Activated CD4-positive, alpha-beta T cell treated with anti-CD3 and anti-CD28 coated beads, Interleukin-2, amount 50 U/mL, for 24 hours (primary cell): ENCODE measurements around the gene SLC43A1.

Experiments
- DNase-seq, 2 donors: peaks; one replicate each; pipeline ENCODE4 v3.0.0-alpha.2; 2020; ENCODE audit warnings: low read depth in 1 of 2, low spot score in 1 of 2

SLC43A1 gene

DNA sequence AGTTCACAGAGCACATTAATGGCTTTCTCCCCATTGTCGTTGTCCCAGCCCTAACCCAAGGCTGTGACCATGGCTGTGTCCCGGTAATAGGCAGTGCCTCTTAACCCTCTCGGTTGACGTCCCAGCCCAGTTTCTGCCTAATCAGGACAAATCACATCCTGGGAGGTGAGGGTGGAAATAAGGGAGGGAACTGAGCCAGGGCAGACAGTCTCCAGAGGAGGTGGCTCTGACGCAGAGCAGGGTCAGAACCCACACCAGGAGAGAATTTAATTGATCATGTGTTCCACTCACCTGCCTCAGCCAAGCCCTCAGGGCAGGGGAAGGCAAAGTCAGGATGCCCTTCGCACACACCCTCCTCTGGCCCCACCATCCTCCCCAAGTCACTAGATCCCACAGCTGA is 17.0 kb downstream of the SLC43A1 start:
- no peak for DNase-seq

- DNase-seq: no peak
Observed at GRCh38 chr11:57497303-57498247, 17.9 kb downstream of the SLC43A1 start.

- DNase-seq: no peak
Observed at GRCh38 chr11:57496109-57496820, 19.2 kb downstream of the SLC43A1 start.

- DNase-seq: peak; percentile 61 to 68
Observed at GRCh38 chr11:57493507-57494503, 21.7 kb downstream of the SLC43A1 start.

DNA sequence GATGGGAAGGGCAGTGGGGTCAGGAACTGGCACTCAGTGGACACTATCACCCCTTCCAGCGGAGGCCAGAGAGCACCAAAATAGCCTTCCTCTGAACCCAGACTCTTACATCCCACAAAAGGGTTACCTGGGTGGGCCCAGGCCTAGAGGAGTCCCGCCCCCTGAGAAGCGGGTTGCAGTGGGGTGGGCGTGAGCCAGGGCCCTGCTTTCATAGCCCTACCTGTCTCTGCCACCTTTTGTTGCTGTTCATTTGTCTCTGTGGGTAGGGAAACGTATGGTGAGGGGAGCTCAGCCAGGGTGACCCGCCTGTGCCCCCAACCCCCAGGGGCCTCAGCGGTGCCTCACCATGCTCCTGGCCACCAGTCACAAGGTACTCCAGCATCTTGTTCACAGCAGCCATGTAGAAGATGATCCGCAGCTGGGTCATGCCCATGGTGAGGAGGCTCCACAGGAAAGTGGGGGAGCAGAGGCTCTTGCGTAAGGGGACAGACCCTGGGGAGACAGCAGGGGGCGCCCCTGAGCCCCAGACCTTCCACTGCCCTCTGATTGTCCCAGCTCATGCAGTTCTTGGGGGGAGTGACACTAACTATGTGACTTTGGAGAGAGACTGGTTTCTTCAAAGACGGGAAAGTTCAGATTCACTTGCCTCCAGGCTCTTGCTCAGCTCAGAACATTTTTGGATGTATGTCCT is 24.0 kb downstream of the SLC43A1 start:
- DNase-seq: no peak

GRCh38 chr11:57490456-57491248 is 24.9 kb downstream of the SLC43A1 start:
- no peak for DNase-seq

DNA sequence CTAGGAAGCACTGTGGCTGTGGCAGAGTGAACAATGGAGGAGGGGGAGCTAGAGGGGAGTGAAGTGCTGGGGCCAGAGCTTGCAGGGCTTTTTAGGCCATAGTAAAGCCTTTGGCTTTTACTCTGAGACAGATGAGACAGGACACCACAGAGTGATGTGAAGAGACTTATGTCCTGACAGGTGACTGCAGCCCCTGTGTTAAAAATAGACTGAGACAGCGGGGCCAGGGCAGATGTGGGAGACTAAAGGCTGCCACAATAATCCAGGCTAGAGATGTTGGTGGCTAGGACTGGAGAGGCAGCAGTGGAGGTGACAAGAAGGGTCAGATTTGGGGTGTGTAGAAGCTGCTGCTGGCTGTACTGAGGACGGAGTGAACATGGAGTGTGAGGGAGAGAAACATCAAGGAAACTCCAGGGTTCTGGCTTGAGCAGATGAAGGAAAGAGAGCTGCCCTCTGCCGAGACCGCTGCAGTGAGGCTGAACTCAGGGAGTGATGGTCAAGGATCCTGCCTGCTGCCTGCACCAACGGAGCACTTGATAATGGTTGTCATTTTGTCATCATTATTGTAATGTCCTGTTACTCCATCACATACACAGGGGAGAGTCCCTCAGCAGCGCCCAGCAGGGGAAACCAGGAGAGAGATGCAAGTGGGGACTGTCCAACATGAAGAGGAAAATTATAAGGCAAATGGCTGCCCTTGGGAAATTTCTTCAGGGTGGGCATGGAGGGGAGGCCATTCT is 27.4 kb downstream of the SLC43A1 start:
- no peak for DNase-seq

DNA sequence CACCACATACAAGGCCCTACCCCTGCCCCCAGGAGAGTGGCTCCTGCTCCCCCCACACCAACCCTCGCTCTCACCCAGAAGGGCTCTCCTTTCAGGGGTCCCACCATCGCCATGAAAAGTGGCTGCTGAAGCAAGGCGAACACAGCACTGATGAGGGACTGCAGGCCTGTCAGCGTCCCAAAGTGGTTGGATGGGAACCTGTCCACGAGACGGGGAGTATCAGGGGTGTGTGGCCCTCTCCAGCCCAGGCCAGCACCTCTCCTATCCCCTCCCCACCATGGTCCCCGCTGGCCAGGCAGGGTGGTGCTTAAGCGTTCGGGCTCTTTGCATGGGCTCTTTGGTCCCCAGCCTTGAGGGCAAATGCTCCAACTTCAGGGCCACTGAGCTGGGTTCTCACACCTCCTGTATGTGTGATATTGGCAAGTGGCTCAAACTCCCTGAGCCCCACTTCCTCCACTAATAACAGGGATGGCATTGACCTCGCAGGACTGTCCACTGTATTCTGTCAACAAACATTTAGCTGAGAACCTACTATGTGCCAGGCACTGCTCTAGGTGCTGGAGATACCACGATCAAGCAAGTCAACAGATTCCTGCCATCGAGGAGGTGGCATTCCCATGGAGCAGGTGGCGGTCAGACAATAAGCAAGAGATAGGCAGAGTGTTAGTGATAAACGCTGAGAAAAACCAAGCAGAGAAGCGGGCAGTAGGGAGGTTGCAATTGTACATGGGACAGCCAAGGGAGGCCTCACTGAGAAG is 28.3 kb downstream of the SLC43A1 start:
- DNase-seq: no peak

DNA sequence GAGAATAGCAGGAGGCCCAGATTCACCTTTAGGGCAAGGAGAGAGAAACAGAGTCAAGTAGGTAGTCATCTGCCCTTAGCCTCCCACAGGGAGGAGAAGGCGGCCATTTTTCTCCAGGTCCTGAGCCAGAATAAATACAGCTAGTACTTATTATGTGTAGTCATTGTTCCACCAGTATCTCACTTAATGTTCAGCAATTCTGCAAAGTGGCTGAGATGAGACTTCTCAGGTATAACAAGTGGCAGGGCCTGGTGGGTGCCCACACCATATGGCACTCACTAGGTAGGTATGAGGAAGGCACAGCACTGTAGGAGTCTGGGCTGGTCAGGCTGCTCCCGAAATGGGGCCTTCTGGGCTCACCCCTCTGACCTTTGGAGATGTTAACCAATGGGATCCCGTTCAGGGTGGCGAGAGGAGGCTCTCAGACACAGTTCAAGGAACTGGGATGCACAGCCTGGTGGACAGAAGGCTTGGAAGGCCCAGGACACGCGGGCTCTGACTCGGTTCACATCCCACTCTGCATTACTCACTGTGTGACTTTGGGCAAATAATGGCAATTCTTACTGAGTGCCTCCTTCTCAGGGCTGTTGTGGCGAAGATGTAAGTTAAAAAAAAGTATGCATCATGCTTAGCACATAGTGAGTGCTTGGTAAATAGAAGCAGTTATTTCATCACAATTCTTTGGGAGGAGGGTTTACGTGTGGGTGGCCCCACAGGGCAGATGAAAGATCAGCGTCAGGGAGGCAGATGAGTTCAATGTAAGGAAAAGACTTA is 30.1 kb downstream of the SLC43A1 start:
- no peak for DNase-seq

DNA sequence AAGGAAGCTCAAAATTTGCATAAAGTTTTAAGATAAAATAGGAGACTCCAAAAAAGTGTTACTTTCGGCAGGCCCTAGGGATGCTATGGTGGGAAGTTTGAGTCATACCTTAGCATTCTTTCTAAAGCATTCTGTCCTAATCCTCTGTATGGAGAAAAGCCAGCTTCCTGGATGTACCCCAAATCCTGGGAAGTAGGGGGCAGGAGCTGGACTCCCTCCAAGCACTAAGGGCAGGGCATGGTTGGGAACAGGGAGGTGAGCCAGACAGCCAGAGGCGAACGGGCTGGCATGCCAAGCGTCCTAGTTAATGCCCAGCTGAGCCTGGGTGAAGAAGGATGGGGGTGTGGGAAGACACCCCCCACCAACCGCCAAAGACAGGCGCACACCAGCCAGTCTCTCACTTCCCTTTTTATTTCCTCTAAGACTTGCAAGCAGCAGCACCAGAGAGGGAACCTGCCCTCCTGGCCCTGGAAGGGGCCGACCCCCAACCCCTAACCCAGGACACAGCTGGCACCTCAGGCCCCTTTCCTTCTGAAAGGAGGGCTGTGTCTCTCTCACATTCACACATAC is 31.3 kb downstream of the SLC43A1 start:
- no peak for DNase-seq

- no peak for DNase-seq
Observed at GRCh38 chr11:57483562-57483918, 32.0 kb downstream of the SLC43A1 start.

DNA sequence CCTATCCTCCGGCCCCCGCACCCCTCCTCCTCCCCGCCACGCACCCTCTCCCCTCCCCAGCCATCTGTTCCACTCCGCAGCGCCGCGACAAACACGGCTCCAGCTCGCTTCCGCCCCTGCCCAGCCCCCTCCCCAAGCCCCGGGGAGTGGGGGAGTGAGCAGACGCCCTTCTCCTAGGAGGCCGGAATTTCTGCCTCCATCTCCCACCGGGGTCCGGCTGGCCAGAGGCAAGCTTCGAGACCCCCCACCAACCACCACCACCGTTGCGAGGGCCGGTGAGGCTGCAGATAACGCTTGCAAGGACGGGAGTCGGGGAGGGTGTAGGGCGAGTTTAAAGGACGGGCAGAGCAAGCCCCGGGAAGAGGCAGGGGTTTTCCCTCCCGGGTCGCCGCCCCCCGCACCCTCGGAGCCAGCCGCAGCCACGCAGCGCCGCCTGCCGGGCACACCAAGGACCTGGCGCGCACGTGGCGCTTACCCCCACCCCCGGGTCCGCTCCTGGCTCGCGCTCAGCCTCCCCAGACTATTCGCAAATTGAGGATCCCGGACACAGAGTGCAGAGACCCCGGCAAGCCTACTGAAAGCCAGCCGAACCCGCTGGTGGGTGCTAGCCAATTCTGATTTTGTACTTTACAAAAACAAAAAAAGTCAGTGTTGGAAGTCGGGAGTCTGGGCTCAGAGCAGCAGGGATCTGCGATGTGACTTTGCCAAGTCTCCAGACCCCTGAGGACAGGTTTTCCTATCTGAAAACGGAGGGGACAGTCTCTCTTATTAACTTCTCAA is 32.5 kb downstream of the SLC43A1 start:
- DNase-seq: peak; percentile 51 to 53

DNA sequence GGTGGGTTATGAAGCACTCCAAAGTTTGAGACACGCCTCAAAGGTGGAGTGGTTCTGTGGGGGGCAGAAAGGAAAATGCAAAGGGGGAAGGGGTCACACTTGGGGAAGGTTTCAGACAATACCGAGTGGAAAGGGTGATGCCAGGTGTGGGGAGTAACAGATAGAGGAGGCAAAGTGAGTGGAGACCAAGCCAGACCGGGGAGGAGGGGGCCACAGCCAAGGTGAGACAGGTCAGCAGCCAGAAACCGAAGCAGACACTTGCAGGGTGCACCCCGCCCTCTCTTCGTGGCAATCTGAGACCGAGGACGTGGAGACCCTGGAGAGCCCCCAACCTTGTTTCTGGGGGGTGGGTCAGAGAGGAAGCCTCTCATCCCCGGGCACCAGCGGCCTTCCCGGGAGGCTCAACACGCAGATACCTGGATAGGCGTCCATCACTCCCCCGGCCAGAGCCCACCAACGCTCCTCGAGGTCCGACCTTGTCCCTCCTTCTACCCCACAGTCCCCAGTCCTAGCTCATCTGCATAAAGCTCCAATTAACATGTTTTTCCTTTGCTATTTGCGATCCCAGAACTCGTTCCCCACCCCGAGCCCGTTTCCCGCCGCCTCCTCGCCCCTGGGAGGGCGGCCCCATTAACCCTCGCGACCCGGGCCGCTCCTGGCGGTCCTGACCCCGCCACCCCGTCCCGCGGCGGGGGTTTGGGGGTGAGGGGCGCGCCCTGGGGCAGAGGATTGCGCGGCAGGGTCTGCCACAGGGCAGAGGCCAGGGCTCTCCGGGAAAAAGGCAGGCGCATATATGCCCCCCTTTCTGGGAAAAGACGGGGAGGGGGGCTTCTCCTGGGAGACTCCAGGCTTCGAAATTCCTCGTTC is 33.4 kb downstream of the SLC43A1 start:
- no peak for DNase-seq

GRCh38 chr11:57481315-57481714 is 34.2 kb downstream of the SLC43A1 start:
- no peak for DNase-seq

GRCh38 chr11:57480409-57481137 is 34.9 kb downstream of the SLC43A1 start:
- peak in 1 of 2 donors; percentile 57 for DNase-seq
